Tongue (tissue), 2 donors: ENCODE results near the gene SCAMP4. TPM values are rescaled to one million over a fixed set of nuclear protein-coding genes. Genes with fewer than 3 reads are reported as not detected.

Experiments used
- DNase-seq: peaks from one replicate; pipeline ENCODE4 v3.0.0-alpha.2; 2015
- total RNA-seq: library from RNA; depleted of rRNA; stranded (reverse); fragments of >200 nt; gene quantifications from one replicate; pipeline ENCODE4 v1.2.3, GENCODE V29; 2014

The SCAMP4 gene
- total RNA-seq, 1 donor from 2014 or later = 56.5 TPM

DNA sequence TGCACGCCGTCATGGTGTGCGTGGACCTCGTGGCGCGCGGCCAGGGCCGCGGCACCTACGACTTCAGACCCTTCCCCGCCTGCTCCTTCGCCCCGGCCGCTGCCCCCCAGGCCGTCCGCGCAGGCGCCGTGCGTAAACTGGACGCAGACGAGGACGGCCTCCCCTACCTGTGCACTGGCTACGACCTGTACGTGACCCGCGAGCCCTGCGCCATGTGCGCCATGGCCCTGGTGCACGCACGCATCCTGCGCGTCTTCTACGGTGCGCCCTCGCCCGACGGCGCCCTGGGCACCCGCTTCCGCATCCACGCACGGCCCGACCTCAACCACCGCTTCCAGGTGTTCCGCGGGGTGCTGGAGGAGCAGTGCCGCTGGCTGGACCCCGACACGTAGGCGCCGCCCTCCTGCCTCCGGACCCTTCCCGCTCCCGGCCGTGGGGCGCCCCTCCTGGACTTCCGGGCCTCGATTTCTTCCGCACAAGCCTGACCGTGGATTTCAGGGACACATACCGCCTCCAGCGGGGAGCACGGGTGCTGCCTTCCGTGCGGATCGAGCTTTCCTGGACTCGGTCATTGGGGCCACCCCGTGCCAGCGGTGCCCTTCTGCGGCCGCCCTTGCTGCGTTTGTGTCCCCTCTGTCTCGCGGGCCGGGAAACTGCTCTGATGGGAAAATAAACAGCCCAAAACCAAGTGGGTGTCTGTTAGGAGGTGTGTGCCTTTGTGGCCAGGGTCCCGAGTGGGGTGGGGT lies 7.7 kb downstream of the SCAMP4 start:
- no peak for DNase-seq

- no peak for DNase-seq
These were observed 8.8 kb downstream of the SCAMP4 start for GRCh38 chr19:1913781-1914577.

- no peak for DNase-seq
These were observed 9.7 kb downstream of the SCAMP4 start for GRCh38 chr19:1914826-1915341.

GRCh38 chr19:1917146-1917545 lies 11.9 kb downstream of the SCAMP4 start:
- no peak for DNase-seq

GRCh38 chr19:1917926-1918325 lies 12.7 kb downstream of the SCAMP4 start:
- DNase-seq = no peak

DNA sequence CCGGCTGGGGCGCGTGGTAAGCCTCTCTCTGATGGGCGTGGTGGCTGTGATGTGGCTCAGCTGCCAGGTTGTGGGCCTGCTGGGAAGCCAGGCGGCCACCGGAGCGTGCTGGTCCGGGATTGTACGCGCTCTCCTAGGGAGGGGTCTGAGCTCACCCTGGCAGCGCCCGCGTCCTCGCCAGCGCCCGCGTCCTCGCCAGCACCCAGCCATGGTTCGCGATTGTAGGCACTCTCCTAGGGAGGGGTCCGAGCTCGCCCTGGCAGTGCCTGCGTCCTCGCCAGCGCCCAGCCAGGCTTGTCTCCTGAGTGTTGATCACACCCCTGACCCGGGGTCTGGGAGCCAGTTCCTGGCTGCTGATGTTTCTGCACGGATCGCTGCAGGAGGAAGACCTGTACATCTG lies 13.8 kb downstream of the SCAMP4 start:
- no peak for DNase-seq

DNA sequence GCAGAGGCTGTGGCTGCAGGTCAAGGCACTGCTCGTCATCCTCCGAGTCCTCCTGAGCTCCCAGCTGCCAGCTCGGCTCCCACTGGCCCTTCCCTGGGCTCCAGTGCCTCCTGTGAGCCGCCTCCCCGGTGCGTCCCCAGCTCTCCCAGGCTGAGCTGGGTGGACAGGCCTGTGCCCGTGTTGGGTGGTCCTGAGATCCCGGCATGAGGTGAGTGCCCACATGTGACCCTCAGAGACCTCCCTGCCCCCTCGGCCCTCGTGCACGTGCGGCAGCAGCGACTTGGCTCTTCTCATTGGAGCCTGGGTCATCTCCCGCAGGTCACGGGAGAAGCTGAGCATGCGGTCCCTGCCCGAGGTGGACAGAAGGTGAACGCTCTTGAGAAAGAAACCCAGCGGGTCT lies 15.4 kb downstream of the SCAMP4 start:
- no peak for DNase-seq

- DNase-seq = no peak
These were observed 16.1 kb downstream of the SCAMP4 start for GRCh38 chr19:1921326-1921725.

DNA sequence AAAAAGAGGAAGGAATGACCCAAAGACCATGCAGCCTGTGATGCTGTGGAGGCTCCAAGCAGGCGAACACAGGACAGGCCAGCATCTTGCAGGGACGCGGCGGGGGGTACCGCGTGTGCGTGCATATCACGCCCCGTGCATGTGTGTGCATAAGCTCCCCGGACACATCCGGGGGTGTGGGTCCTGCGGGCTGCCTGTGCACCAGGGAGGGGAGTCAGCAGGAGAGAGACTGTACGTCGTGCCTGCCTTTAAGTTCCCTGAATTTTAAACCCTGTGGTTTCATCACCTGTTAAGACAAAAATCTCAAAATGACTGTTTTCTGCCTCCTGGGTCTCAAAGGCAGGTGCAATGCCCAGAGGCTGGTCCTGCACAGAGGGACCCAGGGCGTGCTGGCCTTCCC lies 16.6 kb downstream of the SCAMP4 start:
- no peak for DNase-seq

- no peak for DNase-seq
These were observed 17.6 kb downstream of the SCAMP4 start for GRCh38 chr19:1922803-1923202.

GRCh38 chr19:1923319-1923718 lies 18.1 kb downstream of the SCAMP4 start:
- no peak for DNase-seq

- DNase-seq = no peak
These were observed 19.2 kb downstream of the SCAMP4 start for GRCh38 chr19:1924320-1924961.

GRCh38 chr19:1925544-1925943 lies 20.3 kb downstream of the SCAMP4 start:
- DNase-seq = no peak

DNA sequence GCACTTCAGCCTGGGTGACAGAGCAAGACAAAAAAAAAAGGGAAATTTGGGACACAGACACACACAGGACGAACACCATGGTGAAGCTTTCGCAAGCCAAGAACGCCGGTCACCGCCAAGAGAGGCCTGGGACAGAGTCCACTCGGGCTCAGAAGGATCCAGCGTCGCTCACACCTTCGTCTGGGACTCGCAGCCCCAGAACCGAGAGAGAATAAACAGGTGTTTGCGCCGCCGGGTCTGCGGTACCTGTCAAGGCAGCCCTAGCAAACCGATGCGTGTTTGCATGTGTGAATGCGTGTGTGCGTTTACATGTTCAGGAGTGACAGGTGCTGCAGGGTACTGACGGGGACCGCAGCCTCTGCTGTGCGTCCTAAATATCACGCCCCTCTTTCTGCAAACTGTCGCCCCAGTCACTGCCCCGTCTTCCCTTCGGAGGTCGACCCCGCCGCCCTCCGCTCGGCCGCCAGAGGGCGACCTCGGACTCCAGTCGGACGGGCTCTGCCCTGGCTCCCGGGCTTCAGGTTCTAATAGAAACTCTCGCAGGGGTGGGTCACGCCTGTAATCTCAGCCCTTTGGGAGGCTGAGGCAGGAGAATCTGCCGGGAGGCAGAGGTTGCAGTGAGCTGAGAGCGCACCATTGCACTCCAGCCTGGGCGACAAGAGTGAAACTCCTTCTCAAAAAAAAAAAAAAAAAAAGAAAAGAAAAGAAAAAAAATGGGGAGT lies 24.0 kb downstream of the SCAMP4 start:
- peak; percentile 80 for DNase-seq

GRCh38 chr19:1931445-1931844 lies 26.2 kb downstream of the SCAMP4 start:
- DNase-seq = no peak

DNA sequence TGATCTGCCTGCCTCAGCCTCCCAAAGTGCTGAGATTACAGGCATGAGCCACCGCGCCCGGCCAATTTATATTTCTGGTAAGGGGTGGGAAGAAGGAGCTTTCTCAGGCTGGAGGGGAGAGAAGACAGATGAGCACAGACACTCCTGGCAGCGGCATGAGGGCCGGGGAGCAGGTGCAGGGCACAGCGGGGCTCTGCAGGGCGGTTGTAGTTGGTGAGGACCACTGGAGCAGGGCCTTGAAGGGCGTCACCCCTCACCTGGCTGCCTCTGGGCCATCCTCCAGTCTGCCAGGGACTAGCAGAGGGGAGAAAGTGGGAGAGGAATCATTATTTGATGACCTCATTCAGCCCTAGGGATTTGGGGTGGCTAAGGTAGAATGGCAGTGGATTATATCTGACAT lies 27.2 kb downstream of the SCAMP4 start:
- no peak for DNase-seq

DNA sequence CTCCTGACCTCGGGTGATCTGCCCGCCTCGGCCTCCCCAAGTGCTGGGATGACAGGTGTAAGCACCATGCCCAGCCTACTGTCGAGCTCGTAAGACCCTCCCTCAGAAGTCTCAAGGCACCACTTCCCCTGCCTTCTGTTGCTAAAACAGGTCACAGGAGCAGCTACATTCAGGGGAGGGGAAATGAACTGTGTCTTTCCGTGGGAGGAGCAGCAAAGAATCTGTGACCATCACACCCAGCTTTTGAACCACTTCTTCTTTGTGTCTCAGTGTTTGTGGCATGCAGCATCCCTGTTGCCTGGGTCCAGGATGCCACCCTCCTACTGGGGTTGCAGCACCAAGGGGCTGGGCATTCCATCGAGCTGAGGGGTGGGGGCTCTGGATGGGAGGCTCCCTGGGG lies 28.0 kb downstream of the SCAMP4 start:
- no peak for DNase-seq

DNA sequence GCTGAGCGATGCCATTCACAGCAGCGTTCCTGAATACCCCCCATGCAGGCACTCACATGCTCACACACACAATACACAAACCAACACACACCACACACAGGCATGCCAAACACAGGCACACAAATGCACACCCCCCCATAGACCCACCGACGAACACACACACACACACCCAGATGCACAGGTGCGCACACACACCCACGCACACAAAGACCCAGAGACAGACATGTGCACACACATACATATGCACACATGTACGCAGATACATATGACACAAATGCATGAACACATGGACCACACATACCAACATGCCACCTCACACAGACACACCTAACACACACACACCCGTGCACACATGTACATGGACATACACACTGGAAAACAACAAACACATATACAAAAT lies 28.7 kb downstream of the SCAMP4 start:
- no peak for DNase-seq

GRCh38 chr19:1935484-1936208 lies 30.4 kb downstream of the SCAMP4 start:
- peak; percentile 86 for DNase-seq

- DNase-seq = no peak
These were observed 31.2 kb downstream of the SCAMP4 start for GRCh38 chr19:1936430-1936829.

GRCh38 chr19:1936916-1937610 lies 31.9 kb downstream of the SCAMP4 start:
- DNase-seq = no peak
